IPS DF 19.7 (cell line): ENCODE measurements around the gene LRR1.
A peak's percentile ranks its signal among the peaks of the same experiment; 100 is the strongest.
"Not testable (repeated sequence)": the region's sequence is repeated elsewhere in the genome, so short reads cannot be mapped to it uniquely, and the experiment has no call there.

Experiments
- DNase-seq: peaks from one replicate; pipeline ENCODE4 v3.0.0-alpha.2; 2013; ENCODE audit warnings: low read depth, low spot score

Gene LRR1

DNA sequence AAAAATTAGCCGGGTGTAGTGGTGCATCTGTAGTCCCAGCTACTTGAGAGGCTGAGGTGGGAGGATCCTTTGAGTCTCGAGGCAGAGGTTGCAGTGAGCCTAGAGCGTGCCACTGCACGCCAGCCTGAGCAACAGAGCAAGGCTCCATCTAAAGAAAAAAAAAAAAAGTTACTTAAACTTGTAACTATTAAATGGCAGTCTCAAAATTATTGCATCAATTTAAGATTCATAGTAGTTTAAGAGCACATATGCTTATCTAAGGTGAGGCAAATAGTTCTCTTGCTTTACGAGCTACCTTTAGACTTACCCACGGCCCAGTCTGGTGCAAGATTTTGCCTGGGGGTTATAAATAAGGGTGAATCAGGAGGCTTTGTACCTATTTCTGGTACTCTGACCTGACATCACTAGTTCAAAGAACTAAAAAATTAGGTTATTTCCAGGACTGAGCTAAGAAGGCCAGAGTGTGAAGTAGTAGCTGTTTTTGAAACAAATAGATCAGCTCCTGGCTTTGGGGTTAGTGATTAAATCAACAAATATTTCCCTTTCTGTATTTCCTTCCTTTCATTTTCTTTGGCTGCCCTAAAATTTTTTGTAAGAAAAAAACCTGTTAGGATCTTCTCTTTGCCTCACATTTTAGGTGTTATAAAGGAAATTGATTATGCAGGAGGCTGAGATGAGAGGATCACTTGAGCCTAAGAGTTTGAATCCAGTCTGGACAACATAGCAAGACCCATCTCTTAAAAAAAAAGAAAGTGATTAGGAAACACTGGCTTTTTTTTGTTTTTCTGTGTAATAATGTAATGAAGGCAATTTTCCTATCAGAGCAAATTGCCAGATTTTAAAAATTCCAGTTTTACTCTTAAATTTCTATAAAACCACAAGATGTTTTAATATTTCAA is 25.4 kb downstream of the LRR1 start:
- DNase-seq: no peak

- peak; percentile 67 for DNase-seq
Observed at GRCh38 chr14:49633640-49634546, 35.2 kb downstream of the LRR1 start.

DNA sequence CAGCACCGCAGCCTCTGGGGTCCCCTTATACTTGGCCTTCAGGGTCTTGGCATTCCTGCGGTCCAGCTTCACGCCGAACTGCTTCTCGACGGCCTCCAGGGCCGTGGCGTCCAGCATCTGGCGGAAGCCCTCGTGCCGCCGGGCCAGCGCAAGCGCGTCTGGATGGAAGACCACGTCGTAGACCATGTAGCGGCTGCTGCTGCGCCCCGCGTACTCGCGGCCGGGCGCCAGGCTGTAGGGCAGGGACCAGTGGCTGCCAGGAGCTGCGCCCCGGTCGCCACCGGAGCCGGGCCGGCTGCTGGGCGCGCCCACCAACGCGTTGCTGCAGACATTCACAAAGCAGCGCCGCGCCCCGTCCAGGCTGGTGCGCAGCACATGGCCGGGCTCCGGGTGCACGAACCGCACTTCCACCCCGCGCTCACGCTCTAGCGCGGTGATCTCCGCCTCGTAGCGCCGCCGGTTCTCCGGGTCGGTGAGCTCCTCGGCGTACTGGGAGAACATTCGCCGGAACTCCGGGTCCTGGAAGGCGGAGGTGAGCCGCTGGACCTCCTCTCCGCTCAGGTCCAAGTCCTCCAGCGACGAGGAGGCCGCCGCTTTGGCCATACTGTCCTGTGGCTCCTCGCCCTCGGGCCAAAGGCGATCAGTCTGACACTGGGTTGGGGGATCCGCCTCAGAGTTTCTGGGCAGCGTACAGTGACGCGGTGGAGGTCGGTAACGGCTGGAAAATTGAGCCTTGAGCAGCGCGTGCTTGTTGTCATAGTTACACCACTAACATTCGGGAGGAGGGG is 36.0 kb downstream of the LRR1 start, which contains the start of gene DNAAF2:
Gene DNAAF2 (minus strand): TSS at position 698 of the 788 bp plus-strand sequence. CDS start 95 bp downstream, at position 603.
- no peak for DNase-seq

GRCh38 chr14:49636866-49637265 is 38.1 kb downstream of the LRR1 start:
- DNase-seq: no peak

GRCh38 chr14:49637534-49638078 is 38.9 kb downstream of the LRR1 start:
- DNase-seq: no peak

GRCh38 chr14:49640540-49641417 is 42.0 kb downstream of the LRR1 start:
- no peak for DNase-seq

- no peak for DNase-seq
Observed at GRCh38 chr14:49641697-49642129, 43.0 kb downstream of the LRR1 start.

- DNase-seq: no peak
Observed at GRCh38 chr14:49642163-49642562, 43.4 kb downstream of the LRR1 start.

GRCh38 chr14:49653508-49653907 is 54.8 kb downstream of the LRR1 start:
- DNase-seq: no peak

DNA sequence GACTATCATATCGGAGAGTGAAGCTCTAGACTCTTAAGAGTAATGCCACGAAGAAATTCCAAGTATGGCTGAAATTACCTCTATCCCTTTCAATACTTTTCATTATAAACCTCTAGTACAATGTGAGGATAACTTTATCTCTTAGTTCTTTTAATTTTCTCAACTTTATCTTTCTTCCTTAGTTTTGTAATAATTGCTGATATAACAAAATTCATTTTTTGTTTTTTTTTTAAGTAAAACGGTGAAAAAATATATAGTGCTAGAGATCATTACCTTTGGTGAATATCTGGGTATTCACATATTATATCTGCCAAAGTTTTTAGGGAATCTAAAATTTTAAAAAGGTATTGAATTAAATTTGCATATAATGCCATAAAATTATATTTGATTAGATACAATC is 55.8 kb downstream of the LRR1 start:
- no peak for DNase-seq

DNA sequence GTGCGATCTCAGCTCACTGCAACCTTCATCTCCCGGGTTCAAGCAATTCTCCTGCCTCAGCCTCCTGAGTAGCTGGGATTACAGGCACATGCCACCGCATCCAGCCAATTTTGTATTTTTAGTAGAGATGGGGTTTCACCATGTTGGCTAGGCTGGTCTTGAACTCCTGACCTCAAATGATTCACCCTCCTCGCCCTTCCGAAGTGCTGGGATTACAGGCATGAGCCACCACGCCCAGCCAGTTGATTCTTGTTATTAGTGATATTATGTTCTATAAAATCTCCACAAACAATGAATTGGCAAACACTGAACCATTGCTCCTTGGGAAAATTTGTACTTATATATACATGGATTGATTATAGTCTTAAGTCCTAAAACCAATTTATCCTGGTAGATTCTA is 58.8 kb downstream of the LRR1 start:
- not testable (repeated sequence) for DNase-seq

GRCh38 chr14:49659526-49660455 is 61.1 kb downstream of the LRR1 start:
- no peak for DNase-seq
